ENCODE measurements around the gene WNT2B.

The WNT2B gene

GRCh38 chr1:112575154-112575804 is 66.5 kb downstream of the WNT2B start:
- no peak for DNase-seq (ENCODE audit: low read depth in 3 of 3)

- DNase-seq (ENCODE audit: low read depth in 3 of 3): no peak
These were observed 67.5 kb downstream of the WNT2B start for GRCh38 chr1:112576240-112576639.
